Osteocyte (in vitro differentiated cells): ENCODE results near the gene CNGA4. TPM values are rescaled to one million over a fixed set of nuclear protein-coding genes. Genes with fewer than 3 reads are reported as not detected.
"Not testable (repeated sequence)": the region's sequence is repeated elsewhere in the genome, so short reads cannot be mapped to it uniquely, and the experiment has no call there.

Experiments
- DNase-seq: peaks from one replicate; pipeline ENCODE4 v3.0.0; 2021; ENCODE audit warnings: mixed read lengths; ENCODE audit not compliant: unreplicated experiment; ENCODE audit errors: extremely low spot score
- H3K27ac Mint-ChIP-seq: one replicate; pipeline ENCODE4 v1.8.0; 2021; ENCODE audit warnings: mild to moderate bottlenecking, mixed read lengths; ENCODE audit not compliant: unreplicated experiment
- H3K27me3 Mint-ChIP-seq: one replicate; pipeline ENCODE4 v1.8.0; 2021; ENCODE audit warnings: mixed read lengths; ENCODE audit not compliant: unreplicated experiment
- H3K36me3 Mint-ChIP-seq: one replicate; pipeline ENCODE4 v1.8.0; 2021; ENCODE audit warnings: mixed read lengths; ENCODE audit not compliant: unreplicated experiment
- H3K4me1 Mint-ChIP-seq: one replicate; pipeline ENCODE4 v1.8.0; 2021; ENCODE audit warnings: mixed read lengths; ENCODE audit not compliant: unreplicated experiment
- H3K4me3 Mint-ChIP-seq: one replicate; pipeline ENCODE4 v1.8.0; 2021; ENCODE audit warnings: mild to moderate bottlenecking, moderate library complexity, mixed read lengths; ENCODE audit not compliant: unreplicated experiment
- H3K9me3 Mint-ChIP-seq: one replicate; pipeline ENCODE4 v1.8.0; 2021; ENCODE audit warnings: mixed read lengths; ENCODE audit not compliant: unreplicated experiment
- CTCF ChIP-seq: fragments of 200-600 bp; sonication (generic); IDR thresholded peaks from 2 replicates; pipeline ENCODE4 v1.5.0; 2021; ENCODE audit warnings: antibody characterized with exemption, mild to moderate bottlenecking, moderate library complexity
- total RNA-seq: library from RNA; stranded (reverse); gene quantifications from 2 replicates; pipeline ENCODE4 v1.2.1, GENCODE V29; 2021

CNGA4 gene
- total RNA-seq, 1 donor from 2014 or later: not detected

GRCh38 chr11:6270584-6271246 is 31.8 kb downstream of the CNGA4 start:
- peaks cover 33% of the 10 kb centered on the region for H3K27me3 Mint-ChIP-seq
- no peak overlapping the region for H3K27ac Mint-ChIP-seq
- H3K4me3 Mint-ChIP-seq: no peak overlapping the region
- DNase-seq: no peak
- TF ChIP-seq CTCF: no peak
- H3K9me3 Mint-ChIP-seq: no peaks in the 10 kb centered on the region
- H3K36me3 Mint-ChIP-seq: no peaks in the 10 kb centered on the region
- H3K4me1 Mint-ChIP-seq: no peaks in the 10 kb centered on the region

DNA sequence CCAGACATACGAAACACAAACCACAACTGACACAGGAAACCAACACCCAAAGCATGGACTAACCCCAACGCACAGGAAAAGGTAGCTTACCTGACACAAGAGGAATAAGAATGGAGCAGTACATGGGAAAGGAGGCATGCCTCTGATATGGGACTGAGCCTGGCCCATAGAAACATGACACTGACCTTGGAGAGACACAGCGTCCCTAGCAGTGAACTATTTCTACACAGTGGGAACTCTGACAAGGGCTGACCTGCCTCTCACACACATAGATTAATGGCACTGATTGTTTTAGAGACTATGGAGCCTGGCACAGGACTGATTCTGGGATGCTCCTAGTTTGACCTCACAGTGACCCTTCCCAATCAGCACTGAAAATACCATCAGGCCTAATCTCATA is 32.7 kb downstream of the CNGA4 start:
- Mint-ChIP-seq H3K4me3 (no peak overlapping the region), H3K27ac (no peak overlapping the region), H3K36me3 (no peaks in the 10 kb centered on the region), H3K27me3 (peaks cover 35% of the 10 kb centered on the region), H3K9me3 (peaks cover 8% of the 10 kb centered on the region), H3K4me1 (no peaks in the 10 kb centered on the region)
- DNase-seq: no peak
- no peak for TF ChIP-seq CTCF

- Mint-ChIP-seq H3K36me3 (no peaks in the 10 kb centered on the region), H3K27ac (no peak overlapping the region), H3K4me1 (no peaks in the 10 kb centered on the region), H3K4me3 (no peak overlapping the region), H3K27me3 (peaks cover 49% of the 10 kb centered on the region), H3K9me3 (peaks cover 14% of the 10 kb centered on the region)
- no peak for DNase-seq
- TF ChIP-seq CTCF: no peak
Observed at GRCh38 chr11:6273188-6273587, 34.3 kb downstream of the CNGA4 start.

- H3K27ac Mint-ChIP-seq, H3K4me1 Mint-ChIP-seq, H3K36me3 Mint-ChIP-seq, DNase-seq, H3K4me3 Mint-ChIP-seq: not testable (repeated sequence)
- H3K27me3 Mint-ChIP-seq: peaks cover 74% of the 10 kb centered on the region
- peaks cover 13% of the 10 kb centered on the region for H3K9me3 Mint-ChIP-seq
Observed at GRCh38 chr11:6280809-6281208, 41.9 kb downstream of the CNGA4 start.

GRCh38 chr11:6283453-6284023 is 44.6 kb downstream of the CNGA4 start:
- Mint-ChIP-seq H3K4me3 (no peak overlapping the region), H3K9me3 (no peaks in the 10 kb centered on the region), H3K27ac (no peak overlapping the region), H3K4me1 (no peaks in the 10 kb centered on the region), H3K36me3 (no peaks in the 10 kb centered on the region), H3K27me3 (peaks cover 67% of the 10 kb centered on the region)
- no peak for TF ChIP-seq CTCF
- no peak for DNase-seq
